B cell (primary cell): Measurements from ENCODE around the gene CASZ1. TPM values are rescaled to one million over a fixed set of nuclear protein-coding genes. Genes with fewer than 3 reads are reported as not detected.

Source experiments
- ATAC-seq: fragments of 200-7000 bp; cut with Tn5 transposase; one replicate; pipeline ENCODE4 v1.10.0; 2021; ENCODE audit warnings: low read depth, mild to moderate bottlenecking, moderate number of reproducible peaks, moderate library complexity
- CTCF ChIA-PET: fragments of 350-600 bp; sonication (Branson Sonifier 250); formaldehyde crosslinking; loops from one replicate; lab custom pipeline; 2021; ENCODE audit warnings: antibody characterized with exemption, inconsistent platforms; lab: Charles Lee
- POLR2A ChIA-PET: fragments of 350-600 bp; sonication (Branson Sonifier 250); formaldehyde crosslinking; loops from one replicate; lab custom pipeline; 2021; ENCODE audit warnings: antibody characterized with exemption; lab: Charles Lee
- DNase-seq: peaks from one replicate; pipeline ENCODE4 v3.0.0; 2013
- H2AFZ ChIP-seq: 2 replicates; pipeline ENCODE4 v1.6.1; 2012; ENCODE audit warnings: mild to moderate bottlenecking, low read depth, low read length; ENCODE audit not compliant: insufficient read depth, poor library complexity, severe bottlenecking
- H3K27ac ChIP-seq, 2 donors: 1 replicate in 1 of 2; 2 replicates in 1 of 2; pipeline ENCODE4 v1.5.1; 2012 to 2013; ENCODE audit warnings: low read length in 2 of 2, mild to moderate bottlenecking in 2 of 2, moderate library complexity in 1 of 2
- H3K27me3 ChIP-seq, 4 experiments: fragments of 200-600 bp in 1 of 4; sonication (generic) in 1 of 4; replicated peaks in 1 of 4; 1 replicate in 2 of 4; 2 replicates in 2 of 4; pipeline versions ENCODE4 v1.6.1 to v1.7.0; 2013 to 2016; ENCODE audit warnings: low read length in 3 of 4, mild to moderate bottlenecking in 2 of 4, mixed read lengths in 1 of 4, moderate library complexity in 1 of 4; ENCODE audit not compliant: insufficient read depth in 4 of 4, control insufficient read depth in 3 of 4; ENCODE audit errors: control extremely low read depth in 1 of 4
- H3K36me3 ChIP-seq, 2 experiments: replicated peaks in 1 of 2; 1 replicate in 1 of 2; 2 replicates in 1 of 2; pipeline versions ENCODE4 v1.6.1 to v1.7.1; 2013; ENCODE audit warnings: low read length in 1 of 2; ENCODE audit not compliant: insufficient read depth in 2 of 2, control insufficient read depth in 1 of 2; ENCODE audit errors: control extremely low read depth in 1 of 2, extremely low read depth in 1 of 2
- H3K4me1 ChIP-seq, 2 donors: fragments of 200-600 bp in 1 of 2; sonication (generic) in 1 of 2; 1 replicate in 1 of 2; 2 replicates in 1 of 2; pipeline versions ENCODE4 v1.5.1 to v1.6.1; 2013 to 2017; ENCODE audit warnings: low read length in 2 of 2; ENCODE audit not compliant: control insufficient read depth in 2 of 2, insufficient read depth in 2 of 2
- H3K4me2 ChIP-seq: replicated peaks from 2 replicates; pipeline ENCODE3; 2012; ENCODE audit warnings: mild to moderate bottlenecking, low read depth, low read length; ENCODE audit not compliant: poor library complexity, severe bottlenecking
- H3K4me3 ChIP-seq, 5 experiments: fragments of 200-600 bp in 1 of 5; sonication (generic) in 1 of 5; 1 replicate in 3 of 5; 2 replicates in 2 of 5; pipeline versions ENCODE4 v1.5.1 to v1.7.0; 2011 to 2016; ENCODE audit warnings: low read length in 4 of 5, mild to moderate bottlenecking in 4 of 5, low read depth in 2 of 5, control low read depth in 1 of 5, moderate library complexity in 1 of 5; ENCODE audit not compliant: insufficient read depth in 1 of 5; ENCODE audit errors: control extremely low read depth in 1 of 5, extremely low read depth in 1 of 5
- H3K79me2 ChIP-seq: fragments of 200-600 bp; sonication (generic); one replicate; pipeline ENCODE4 v1.6.0; 2016; ENCODE audit warnings: low read length; ENCODE audit not compliant: control insufficient read depth, insufficient read depth
- H3K9ac ChIP-seq: fragments of 200-600 bp; sonication (generic); 2 replicates; pipeline ENCODE4 v1.6.1; 2017; ENCODE audit warnings: mild to moderate bottlenecking, low read length, moderate library complexity
- H3K9me3 ChIP-seq, 3 donors: one replicate each; pipeline versions ENCODE4 v1.6.1 to v1.7.1; 2013; ENCODE audit warnings: low read length in 2 of 3; ENCODE audit not compliant: control insufficient read depth in 2 of 3, insufficient read depth in 1 of 3; ENCODE audit errors: control extremely low read depth in 1 of 3
- H4K20me1 ChIP-seq: 2 replicates; pipeline ENCODE4 v1.6.0; 2012; ENCODE audit warnings: mild to moderate bottlenecking, low read length; ENCODE audit not compliant: insufficient read depth, control insufficient read depth, poor library complexity, severe bottlenecking
- H3K27ac Mint-ChIP-seq: one replicate; pipeline ENCODE4 v1.8.0; 2021; ENCODE audit warnings: mixed read lengths
- H3K27me3 Mint-ChIP-seq: one replicate; pipeline ENCODE4 v1.8.0; 2021; ENCODE audit warnings: mixed read lengths
- H3K4me1 Mint-ChIP-seq: one replicate; pipeline ENCODE4 v1.8.0; 2021; ENCODE audit warnings: mixed read lengths
- H3K4me3 Mint-ChIP-seq: one replicate; pipeline ENCODE4 v1.8.0; 2021; ENCODE audit warnings: mixed read lengths
- H3K9me3 Mint-ChIP-seq: one replicate; pipeline ENCODE4 v1.8.0; 2022; ENCODE audit warnings: mixed read lengths; ENCODE audit not compliant: insufficient read depth
- CTCF ChIP-seq: fragments of 200-600 bp; IDR thresholded peaks from one replicate; pipeline ENCODE4 v1.8.0; 2022; ENCODE audit warnings: antibody characterized with exemption, mild to moderate bottlenecking
- EZH2 ChIP-seq: IDR thresholded peaks from 2 replicates; pipeline ENCODE4 v1.6.1; 2012; ENCODE audit warnings: borderline replicate concordance, low read depth, mild to moderate bottlenecking, moderate library complexity, low read length; ENCODE audit not compliant: insufficient read depth, poor library complexity, severe bottlenecking
- WGBS: methylation state at CpG from one replicate; pipeline ENCODE4 v1.1.5; 2013; ENCODE audit warnings: missing lambda C conversion rate; ENCODE audit not compliant: insufficient coverage; 5-methylcytosine and 5-hydroxymethylcytosine counted together
- intact Hi-C: fragments of 100-400 bp; cut with micrococcal nuclease; formaldehyde crosslinking; loops from one replicate; pipeline ENCODE4 v1.10.0; 2022
- polyA plus RNA-seq: library from polyadenylated mRNA; depleted of rRNA; stranded (reverse); fragments of >200 nt; gene quantifications from 2 replicates; pipeline ENCODE4 v1.2.3, GENCODE V29; 2012
- total RNA-seq, 2 donors: library from RNA; stranded (reverse); fragments of 120-200 nt in 1 of 2; gene quantifications; 1 replicate in 1 of 2; 2 replicates in 1 of 2; pipeline versions ENCODE4 v1.2.3 to v1.2.4, GENCODE V29; 2013 to 2022

CASZ1 gene
- total and polyA plus RNA-seq, 2 donors (not counting 1 experiment from before 2014, with no cell fraction given), result 9.5 to 27.2 TPM

GRCh38 chr1:10691740-10692125, 104.7 kb downstream of the CASZ1 start:
- TF ChIP-seq EZH2, result no peak
- no peak for TF ChIP-seq CTCF
- Mint-ChIP-seq H3K27me3 (peaks cover 3% of the 10 kb centered on the region), H3K27ac (no peak overlapping the region), H3K4me1 (peaks cover 22% of the 10 kb centered on the region), H3K4me3 (no peak overlapping the region), H3K9me3 (no peaks in the 10 kb centered on the region)
- Histone ChIP-seq H4K20me1 (peaks cover 64% of the 10 kb centered on the region), H3K4me3 (no peak overlapping the region), H3K9ac (no peak overlapping the region), H3K9me3 (no peaks in the 10 kb centered on the region), H3K4me1 (peaks cover 16 to 25% of the 10 kb centered on the region in 2 donors), H3K27ac (no peak overlapping the region), H2AFZ (no peak overlapping the region), H3K4me2 (peak overlapping the region; percentile 77), H3K36me3 (peaks cover 0 to 8% of the 10 kb centered on the region in 2 experiments), H3K79me2 (peaks cover 67% of the 10 kb centered on the region), H3K27me3 (no peaks in the 10 kb centered on the region)
- no peak for DNase-seq
- WGBS, result 29% methylated on average over 1 of the region's 1 CpG
- no peak for ATAC-seq
- ChIA-PET POLR2A (no interaction called here), CTCF (interaction anchor here (1.1 to 2.4 kb wide), 2 partner anchors 197 to 950 kb away, joined by 3 to 9 read pairs; no protein-coding TSS in a partner anchor)
- intact Hi-C loops, result loop anchor here (2.0 to 10.0 kb wide), 6 partner anchors 197 to 1107 kb away; partner anchors contain the start of genes CTNNBIP1, MAD2L2, PGD and TMEM201

- peaks cover 0 to 10% of the 10 kb centered on the region in 2 experiments for H3K36me3 ChIP-seq
- peaks cover 70% of the 10 kb centered on the region for H4K20me1 ChIP-seq
- no peak overlapping the region for H3K4me2 ChIP-seq
- ATAC-seq, result no peak
- Mint-ChIP-seq H3K4me1 (peaks cover 22% of the 10 kb centered on the region), H3K27ac (no peak overlapping the region), H3K9me3 (no peaks in the 10 kb centered on the region), H3K4me3 (no peak overlapping the region), H3K27me3 (no peaks in the 10 kb centered on the region)
- H3K79me2 ChIP-seq, result peaks cover 72% of the 10 kb centered on the region
- POLR2A ChIA-PET, result no interaction called here
- no peaks in the 10 kb centered on the region for H3K27me3 ChIP-seq
- no peaks in the 10 kb centered on the region for H3K9me3 ChIP-seq
- CTCF ChIA-PET, result interaction anchor here (1.1 to 2.4 kb wide), 2 partner anchors 196 to 950 kb away, joined by 3 to 9 read pairs; no protein-coding TSS in a partner anchor
- H3K4me3 ChIP-seq, result no peak overlapping the region
- H3K27ac ChIP-seq, result no peak overlapping the region
- TF ChIP-seq EZH2 (no peak), CTCF (no peak)
- DNase-seq, result no peak
- peaks cover 16 to 25% of the 10 kb centered on the region in 2 donors for H3K4me1 ChIP-seq
- intact Hi-C loops, result loop anchor here (5.0 to 10.0 kb wide), 5 partner anchors 251 to 1106 kb away; partner anchors contain the start of genes CTNNBIP1, MAD2L2, PGD and TMEM201
- 95% methylated on average over 15 of the region's 17 CpGs for WGBS
- H3K9ac ChIP-seq, result no peak overlapping the region
- no peak overlapping the region for H2AFZ ChIP-seq
These were observed 105.2 kb downstream of the CASZ1 start for GRCh38 chr1:10691075-10691739.
